Lung microvascular endothelial cell (primary cell): ENCODE data around the gene CHMP6. TPM values are rescaled to one million over a fixed set of nuclear protein-coding genes. Genes with fewer than 3 reads are reported as not detected.

Experiments
- DNase-seq, 2 donors: peaks; one replicate each; pipeline versions ENCODE4 v3.0.0 to v3.0.0-alpha.2; 2010; ENCODE audit warnings: low read depth in 2 of 2
- total RNA-seq: library from RNA; depleted of rRNA; stranded (reverse); fragments of >200 nt; gene quantifications from 2 replicates; pipeline ENCODE4 v1.2.1, GENCODE V29; 2014

CHMP6 gene
- total RNA-seq, 1 donor from 2014 or later = 14.5 TPM

- DNase-seq = peak in 1 of 2 donors; percentile 31
Observed at GRCh38 chr17:80992077-80992947, 671 bp downstream of the CHMP6 start.

- no peak for DNase-seq
Observed at GRCh38 chr17:80992948-80993624, 1.4 kb downstream of the CHMP6 start.

- no peak for DNase-seq
Observed at GRCh38 chr17:80995131-80995530, 3.5 kb downstream of the CHMP6 start.

GRCh38 chr17:80996422-80997305 lies 5.0 kb downstream of the CHMP6 start:
- no peak for DNase-seq

GRCh38 chr17:80997424-80998117 lies 5.9 kb downstream of the CHMP6 start:
- peak in 1 of 2 donors; percentile 32 for DNase-seq

- no peak for DNase-seq
Observed at GRCh38 chr17:80998118-80998747, 6.6 kb downstream of the CHMP6 start.

GRCh38 chr17:80998748-80999535 lies 7.3 kb downstream of the CHMP6 start:
- DNase-seq = no peak

GRCh38 chr17:80999536-81000333 lies 8.1 kb downstream of the CHMP6 start:
- DNase-seq = no peak

GRCh38 chr17:81000334-81000630 lies 8.6 kb downstream of the CHMP6 start:
- no peak for DNase-seq

GRCh38 chr17:81000631-81001357 lies 9.2 kb downstream of the CHMP6 start:
- no peak for DNase-seq

- no peak for DNase-seq
Observed at GRCh38 chr17:81002013-81002384, 10.4 kb downstream of the CHMP6 start.

- DNase-seq = peak; percentile 62 to 66
Observed at GRCh38 chr17:81002409-81003361, 11.0 kb downstream of the CHMP6 start.

GRCh38 chr17:81003711-81004475 lies 12.3 kb downstream of the CHMP6 start:
- peak in 1 of 2 donors; percentile 26 for DNase-seq

- DNase-seq = no peak
Observed at GRCh38 chr17:81006891-81007290, 15.2 kb downstream of the CHMP6 start.

GRCh38 chr17:81008140-81008539 lies 16.5 kb downstream of the CHMP6 start:
- DNase-seq = no peak

- no peak for DNase-seq
Observed at GRCh38 chr17:81009136-81009535, 17.5 kb downstream of the CHMP6 start.

GRCh38 chr17:81010935-81011334 lies 19.3 kb downstream of the CHMP6 start:
- no peak for DNase-seq
